ENCODE measurements around the gene CLIC6. TPM values are rescaled to one million over a fixed set of nuclear protein-coding genes. Genes with fewer than 3 reads are reported as not detected.

CLIC6 gene
- total and polyA plus RNA-seq, 9 of the 15 experiments (the other 6 are each of a cell fraction or from before 2014, with no cell fraction given) = not detected

DNA sequence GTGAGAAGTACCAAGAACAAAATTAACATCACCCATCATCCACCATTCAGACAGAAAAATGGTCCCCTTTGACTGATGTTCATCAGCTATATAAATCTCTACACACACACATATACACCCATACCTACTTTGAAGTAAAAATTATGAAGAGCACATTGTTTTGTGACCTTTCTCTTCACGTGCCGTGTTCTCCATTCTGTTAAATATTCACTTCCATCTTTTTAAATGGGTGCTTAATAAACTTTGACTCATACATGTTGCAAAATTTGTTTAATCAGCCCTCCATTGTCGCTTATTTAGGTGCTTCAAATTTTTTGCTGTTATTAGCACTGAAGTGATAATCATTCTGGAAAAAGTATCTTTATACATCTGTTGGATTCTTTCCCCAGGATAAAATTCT, 80.1 kb downstream of the CLIC6 start:
- in situ Hi-C loops (cut with MboI) = loop anchor here (10.0 kb wide), 2 partner anchors 656 to 1096 kb away; no protein-coding TSS in a partner anchor
- ChIA-PET POLR2A (no interaction called here), CTCF (ENCODE audit: low intra/inter-chr PET ratio) (no interaction called here)
- H3K9ac ChIP-seq (ENCODE audit: insufficient read depth in 1 of 2, low read depth in 2 of 2, low read length in 2 of 2) = no peak overlapping the region
- no TSS peak for BruUV-seq (replicated peaks)
- no peak for ATAC-seq
- H3K4me2 ChIP-seq (ENCODE audit: insufficient read depth, low read length) = no peak overlapping the region
- TF ChIP-seq, protein P1, sequence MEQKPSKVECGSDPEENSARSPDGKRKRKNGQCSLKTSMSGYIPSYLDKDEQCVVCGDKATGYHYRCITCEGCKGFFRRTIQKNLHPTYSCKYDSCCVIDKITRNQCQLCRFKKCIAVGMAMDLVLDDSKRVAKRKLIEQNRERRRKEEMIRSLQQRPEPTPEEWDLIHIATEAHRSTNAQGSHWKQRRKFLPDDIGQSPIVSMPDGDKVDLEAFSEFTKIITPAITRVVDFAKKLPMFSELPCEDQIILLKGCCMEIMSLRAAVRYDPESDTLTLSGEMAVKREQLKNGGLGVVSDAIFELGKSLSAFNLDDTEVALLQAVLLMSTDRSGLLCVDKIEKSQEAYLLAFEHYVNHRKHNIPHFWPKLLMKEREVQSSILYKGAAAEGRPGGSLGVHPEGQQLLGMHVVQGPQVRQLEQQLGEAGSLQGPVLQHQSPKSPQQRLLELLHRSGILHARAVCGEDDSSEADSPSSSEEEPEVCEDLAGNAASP (IDR thresholded peaks at IDR 0.05) = no peak
- TF ChIP-seq CHD2 (IDR thresholded peaks at IDR 0.05; ENCODE audit: low read depth, low read length) = no peak
- TF ChIP-seq, protein P2, sequence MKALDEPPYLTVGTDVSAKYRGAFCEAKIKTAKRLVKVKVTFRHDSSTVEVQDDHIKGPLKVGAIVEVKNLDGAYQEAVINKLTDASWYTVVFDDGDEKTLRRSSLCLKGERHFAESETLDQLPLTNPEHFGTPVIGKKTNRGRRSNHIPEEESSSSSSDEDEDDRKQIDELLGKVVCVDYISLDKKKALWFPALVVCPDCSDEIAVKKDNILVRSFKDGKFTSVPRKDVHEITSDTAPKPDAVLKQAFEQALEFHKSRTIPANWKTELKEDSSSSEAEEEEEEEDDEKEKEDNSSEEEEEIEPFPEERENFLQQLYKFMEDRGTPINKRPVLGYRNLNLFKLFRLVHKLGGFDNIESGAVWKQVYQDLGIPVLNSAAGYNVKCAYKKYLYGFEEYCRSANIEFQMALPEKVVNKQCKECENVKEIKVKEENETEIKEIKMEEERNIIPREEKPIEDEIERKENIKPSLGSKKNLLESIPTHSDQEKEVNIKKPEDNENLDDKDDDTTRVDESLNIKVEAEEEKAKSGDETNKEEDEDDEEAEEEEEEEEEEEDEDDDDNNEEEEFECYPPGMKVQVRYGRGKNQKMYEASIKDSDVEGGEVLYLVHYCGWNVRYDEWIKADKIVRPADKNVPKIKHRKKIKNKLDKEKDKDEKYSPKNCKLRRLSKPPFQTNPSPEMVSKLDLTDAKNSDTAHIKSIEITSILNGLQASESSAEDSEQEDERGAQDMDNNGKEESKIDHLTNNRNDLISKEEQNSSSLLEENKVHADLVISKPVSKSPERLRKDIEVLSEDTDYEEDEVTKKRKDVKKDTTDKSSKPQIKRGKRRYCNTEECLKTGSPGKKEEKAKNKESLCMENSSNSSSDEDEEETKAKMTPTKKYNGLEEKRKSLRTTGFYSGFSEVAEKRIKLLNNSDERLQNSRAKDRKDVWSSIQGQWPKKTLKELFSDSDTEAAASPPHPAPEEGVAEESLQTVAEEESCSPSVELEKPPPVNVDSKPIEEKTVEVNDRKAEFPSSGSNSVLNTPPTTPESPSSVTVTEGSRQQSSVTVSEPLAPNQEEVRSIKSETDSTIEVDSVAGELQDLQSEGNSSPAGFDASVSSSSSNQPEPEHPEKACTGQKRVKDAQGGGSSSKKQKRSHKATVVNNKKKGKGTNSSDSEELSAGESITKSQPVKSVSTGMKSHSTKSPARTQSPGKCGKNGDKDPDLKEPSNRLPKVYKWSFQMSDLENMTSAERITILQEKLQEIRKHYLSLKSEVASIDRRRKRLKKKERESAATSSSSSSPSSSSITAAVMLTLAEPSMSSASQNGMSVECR (CRISPR knock-in tag; IDR thresholded peaks at IDR 0.05) = no peak
- no peak for TF ChIP-seq BRCA1 (IDR thresholded peaks at IDR 0.05)
- no peak for TF ChIP-seq BRCA1 (CRISPR knock-in tag; IDR thresholded peaks at IDR 0.05)
- TF ChIP-seq, protein P3, sequence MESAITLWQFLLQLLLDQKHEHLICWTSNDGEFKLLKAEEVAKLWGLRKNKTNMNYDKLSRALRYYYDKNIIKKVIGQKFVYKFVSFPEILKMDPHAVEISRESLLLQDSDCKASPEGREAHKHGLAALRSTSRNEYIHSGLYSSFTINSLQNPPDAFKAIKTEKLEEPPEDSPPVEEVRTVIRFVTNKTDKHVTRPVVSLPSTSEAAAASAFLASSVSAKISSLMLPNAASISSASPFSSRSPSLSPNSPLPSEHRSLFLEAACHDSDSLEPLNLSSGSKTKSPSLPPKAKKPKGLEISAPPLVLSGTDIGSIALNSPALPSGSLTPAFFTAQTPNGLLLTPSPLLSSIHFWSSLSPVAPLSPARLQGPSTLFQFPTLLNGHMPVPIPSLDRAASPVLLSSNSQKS (CRISPR knock-in tag; IDR thresholded peaks at IDR 0.05) = no peak
- no peak for TF ChIP-seq E2F3 (CRISPR knock-in tag; IDR thresholded peaks at IDR 0.05)
- TF ChIP-seq ZNF696 (CRISPR knock-in tag; conservative IDR thresholded peaks at IDR 0.05) = no peak
- no peak for TF ChIP-seq FOXP1 (CRISPR knock-in tag; IDR thresholded peaks at IDR 0.05)
- H2AFZ ChIP-seq (ENCODE audit: low read depth, low read length) = no peak overlapping the region
- H3K4me1 ChIP-seq (replicated peaks in 1 of 2; ENCODE audit: control insufficient read depth in 2 of 2, insufficient read depth in 2 of 2, low read length in 2 of 2) = peaks cover 4 to 6% of the 10 kb centered on the region in 2 experiments; a peak in 3 of 5 replicates
- H4K20me1 ChIP-seq (replicated peaks; ENCODE audit: control insufficient read depth, insufficient read depth, low read length) = no peaks in the 10 kb centered on the region
- no peak overlapping the region for H3K27ac ChIP-seq (ENCODE audit: extremely low read depth, low read depth, low read length)
- H3K9me3 ChIP-seq (replicated peaks; ENCODE audit: control insufficient read depth, insufficient read depth, low read depth, low read length) = no peaks in the 10 kb centered on the region
- DNase-seq (ENCODE audit: extremely low read depth in 1 of 4, low spot score in 3 of 4) = no peak
- no peak overlapping the region for H3K4me3 ChIP-seq
- 6% methylated on average over 3 of the region's 3 CpGs for WGBS (ENCODE audit: insufficient coverage, low coverage, missing lambda C conversion rate)
- H3K27me3 ChIP-seq (ENCODE audit: control insufficient read depth in 2 of 2, insufficient read depth in 2 of 2, low read length in 2 of 2) = peaks cover 20 to 28% of the 10 kb centered on the region in 2 experiments; a peak in 4 of 5 replicates
- no peak for FAIRE-seq
- H3K79me2 ChIP-seq (ENCODE audit: control insufficient read depth, insufficient read depth, low read length) = no peaks in the 10 kb centered on the region
- no peaks in the 10 kb centered on the region for H3K9me1 ChIP-seq (ENCODE audit: control insufficient read depth, insufficient read depth, low read length)
- intact Hi-C loops (cut with micrococcal nuclease) = loop anchor here (5.0 to 10.0 kb wide), 5 partner anchors 57 to 653 kb away; no protein-coding TSS in a partner anchor
- H3K36me3 ChIP-seq (ENCODE audit: control insufficient read depth, insufficient read depth, low read length) = no peaks in the 10 kb centered on the region
